GM12878 (cell line): Measurements from ENCODE around the gene CARD9. TPM values are rescaled to one million over a fixed set of nuclear protein-coding genes. Genes with fewer than 3 reads are reported as not detected.

Source experiments
- ATAC-seq: fragments of 200-7000 bp; cut with Tn5 transposase; 3 replicates; pipeline ENCODE4 v1.9.1; 2020; ENCODE audit warnings: mild to moderate bottlenecking, moderate library complexity
- BruUV-seq: library from RNA; stranded (reverse); fragments of 400-500 nt; replicated peaks from 2 replicates; lab custom pipeline; 2021; lab: Mats Ljungman, UMichigan
- CTCF ChIA-PET: fragments of 300-600 bp; sonication (Branson Sonifier 250); formaldehyde crosslinking; extraction: SDS; loops from one replicate; lab custom pipeline; 2021; ENCODE audit warnings: inconsistent platforms; lab: Yijun Ruan, JAX
- POLR2A ChIA-PET: fragments of 350-600 bp; formaldehyde crosslinking; extraction: SDS; loops from one replicate; lab custom pipeline; 2021; ENCODE audit warnings: inconsistent platforms; lab: Charles Lee
- RAD21 ChIA-PET: fragments of 300-600 bp; sonication (Branson Sonifier 250); formaldehyde crosslinking; loops from one replicate; lab custom pipeline; 2023; ENCODE audit warnings: antibody characterized with exemption; ENCODE audit not compliant: unreplicated experiment; lab: Charles Lee
- SMC1A ChIA-PET: fragments of 300-600 bp; sonication (Branson Sonifier 250); formaldehyde crosslinking; loops from one replicate; lab custom pipeline; 2023; ENCODE audit not compliant: unreplicated experiment, uncharacterized antibody; lab: Charles Lee
- DNase-seq: peaks from one replicate; pipeline ENCODE4 v3.0.0-alpha.2; 2011; ENCODE audit warnings: low read depth, low spot score
- FAIRE-seq: peaks from 3 replicates; lab custom pipeline; 2011; peaks lifted over from hg19 to GRCh38; lab: Jason Lieb, UNC
- H2AFZ ChIP-seq: 2 replicates; pipeline ENCODE4 v1.6.0; 2011; ENCODE audit warnings: low read depth, low read length, control low read depth; ENCODE audit not compliant: control insufficient read depth
- H3K27ac ChIP-seq: 2 replicates; pipeline ENCODE4 v1.5.1; 2011; ENCODE audit warnings: control low read depth; ENCODE audit not compliant: control insufficient read depth, insufficient read depth
- H3K27me3 ChIP-seq, 2 experiments: replicated peaks in 1 of 2; 2 replicates each; pipeline versions ENCODE4 v1.6.0 to v1.6.1; 2011; ENCODE audit warnings: low read length in 1 of 2; ENCODE audit not compliant: control insufficient read depth in 2 of 2, insufficient read depth in 2 of 2
- H3K36me3 ChIP-seq, 2 experiments: 2 replicates each; pipeline ENCODE4 v1.5.1; 2011; ENCODE audit warnings: low read length in 1 of 2; ENCODE audit not compliant: control insufficient read depth in 2 of 2, insufficient read depth in 2 of 2
- H3K4me1 ChIP-seq: 2 replicates; pipeline ENCODE4 v1.6.1; 2011; ENCODE audit warnings: mild to moderate bottlenecking, low read length, moderate library complexity, mixed read lengths; ENCODE audit not compliant: control insufficient read depth, insufficient read depth
- H3K4me2 ChIP-seq: 2 replicates; pipeline ENCODE4 v1.6.0; 2011; ENCODE audit warnings: control low read depth; ENCODE audit not compliant: control insufficient read depth, insufficient read depth
- H3K4me3 ChIP-seq: fragments of 200-600 bp; sonication (generic); 2 replicates; pipeline ENCODE4 v1.5.1; 2016
- H3K79me2 ChIP-seq: 2 replicates; pipeline ENCODE4 v1.6.0; 2011; ENCODE audit warnings: low read length; ENCODE audit not compliant: control insufficient read depth, insufficient read depth
- H3K9ac ChIP-seq: 2 replicates; pipeline ENCODE4 v1.8.0; 2011; ENCODE audit warnings: low read length, control low read depth, mixed read lengths; ENCODE audit not compliant: control insufficient read depth, insufficient read depth
- H3K9me3 ChIP-seq: replicated peaks from 3 replicates; pipeline ENCODE4 v1.5.1; 2011; ENCODE audit warnings: mild to moderate bottlenecking, low read length; ENCODE audit not compliant: control insufficient read depth, insufficient read depth
- H4K20me1 ChIP-seq: 2 replicates; pipeline ENCODE4 v1.6.0; 2011; ENCODE audit not compliant: control insufficient read depth, insufficient read depth
- BMI1 ChIP-seq: fragments of 450-650 bp; IDR thresholded peaks from 2 replicates; pipeline ENCODE4 v1.6.1; 2016; ENCODE audit warnings: mild to moderate bottlenecking, moderate library complexity, borderline replicate concordance
- HDAC6 ChIP-seq: fragments of 200-600 bp; sonication (generic); IDR thresholded peaks from one replicate; pipeline ENCODE4 v1.8.0; 2017; ENCODE audit warnings: antibody characterized with exemption; ENCODE audit not compliant: unreplicated experiment
- KLF5 ChIP-seq: fragments of 450-650 bp; IDR thresholded peaks from 2 replicates; pipeline ENCODE4 v1.6.1; 2014; ENCODE audit warnings: mild to moderate bottlenecking; ENCODE audit not compliant: partially characterized antibody
- PRDM15 ChIP-seq: fragments of 450-650 bp; formaldehyde crosslinking; IDR thresholded peaks from 2 replicates; pipeline ENCODE4 v1.4.0; 2020; ENCODE audit warnings: mild to moderate bottlenecking, moderate library complexity
- RCOR1 ChIP-seq: conservative IDR thresholded peaks from 2 replicates; pipeline ENCODE4 v1.6.1; 2012; ENCODE audit warnings: low read depth, low read length, improper control_type of control experiment
- RELA ChIP-seq: fragments of 450-650 bp; IDR thresholded peaks from 2 replicates; pipeline ENCODE4 v1.8.0; 2014; ENCODE audit warnings: borderline replicate concordance; ENCODE audit not compliant: partially characterized antibody
- RELB ChIP-seq: fragments of 450-650 bp; IDR thresholded peaks from 2 replicates; pipeline ENCODE4 v1.6.1; 2017; ENCODE audit warnings: low read depth, mild to moderate bottlenecking, moderate library complexity
- SMAD1 ChIP-seq: fragments of 450-650 bp; IDR thresholded peaks from 2 replicates; pipeline ENCODE4 v1.6.1; 2018; ENCODE audit warnings: mild to moderate bottlenecking, low read depth; ENCODE audit not compliant: partially characterized antibody
- SRF ChIP-seq, 2 experiments: IDR thresholded peaks; 2 replicates each; pipeline ENCODE4 v1.6.1; 2011; ENCODE audit warnings: low read depth in 2 of 2, low read length in 2 of 2, mild to moderate bottlenecking in 1 of 2, moderate library complexity in 1 of 2
- WGBS: methylation state at CpG from one replicate; pipeline ENCODE4 v1.1.6; 2016; ENCODE audit warnings: low lambda C conversion rate; ENCODE audit not compliant: insufficient replicate concordance, insufficient coverage; ENCODE audit errors: missing lambda C conversion rate; 5-methylcytosine and 5-hydroxymethylcytosine counted together
- in situ Hi-C: fragments of 300-500 bp; cut with MboI; formaldehyde crosslinking; loops from 9 replicates; pipeline ENCODE4 v1.14.3; 2018; ENCODE audit warnings: mixed read lengths
- intact Hi-C: fragments of 100-400 bp; cut with micrococcal nuclease; formaldehyde crosslinking; loops from one replicate; pipeline ENCODE4 v1.14.2; 2022; ENCODE audit not compliant: unreplicated experiment
- polyA plus RNA-seq, 11 experiments: library from polyadenylated mRNA; depleted of rRNA in 4 of 11; unstranded in 6 of 11; stranded (reverse) in 5 of 11; fragments of >200 nt; fragmentation: Nextera tagmentation in 4 of 11; fragmentation: Illumina TruSeq in 1 of 11; extraction: Ambion mirVana in 4 of 11; extraction: Trizol in 1 of 11; gene quantifications; 1 replicate in 1 of 11; 2 replicates in 10 of 11; pipeline versions ENCODE4 v1.2.1 to v1.2.3, GENCODE V29; 2011 to 2016; ENCODE audit warnings: inconsistent platforms in 2 of 11, missing spikeins in 2 of 11, low read depth in 1 of 11
- total RNA-seq, 4 experiments: library from RNA; depleted of rRNA in 3 of 4; stranded (reverse); fragments of >200 nt in 3 of 4; fragmentation: Illumina TruSeq in 1 of 4; extraction: Trizol in 1 of 4; gene quantifications; 2 replicates each; pipeline versions ENCODE4 v1.2.1 to v1.2.3, GENCODE V29; 2013 to 2021
- TF ChIP-seq, protein P1 (sequence below): IDR thresholded peaks from 2 replicates; pipeline ENCODE4 v1.6.1; 2011; ENCODE audit warnings: borderline replicate concordance, low read depth, mild to moderate bottlenecking, moderate library complexity, mixed read lengths, low read length; ENCODE audit not compliant: insufficient read depth; ENCODE audit errors: extremely low read length
- TF ChIP-seq, protein P2 (sequence below): IDR thresholded peaks from 2 replicates; pipeline ENCODE4 v1.6.1; 2011; ENCODE audit warnings: low read depth, low read length, improper control_type of control experiment, borderline replicate concordance
- TF ChIP-seq, protein P3 (sequence below): IDR thresholded peaks from 2 replicates; pipeline ENCODE4 v1.6.1; 2012; ENCODE audit warnings: low read length, inconsistent platforms
- TF ChIP-seq, protein P4 (sequence below): IDR thresholded peaks from 2 replicates; pipeline ENCODE4 v1.6.1; 2011; ENCODE audit warnings: borderline replicate concordance, low read depth, mild to moderate bottlenecking, moderate library complexity, low read length; ENCODE audit not compliant: insufficient read depth, poor library complexity, severe bottlenecking

CARD9 gene
- total and polyA plus RNA-seq, 10 of the 15 experiments (the other 5 are each of a cell fraction or from before 2014, with no cell fraction given), result 0.11 to 4.9 (median 1.8) TPM; not detected in 1

DNA sequence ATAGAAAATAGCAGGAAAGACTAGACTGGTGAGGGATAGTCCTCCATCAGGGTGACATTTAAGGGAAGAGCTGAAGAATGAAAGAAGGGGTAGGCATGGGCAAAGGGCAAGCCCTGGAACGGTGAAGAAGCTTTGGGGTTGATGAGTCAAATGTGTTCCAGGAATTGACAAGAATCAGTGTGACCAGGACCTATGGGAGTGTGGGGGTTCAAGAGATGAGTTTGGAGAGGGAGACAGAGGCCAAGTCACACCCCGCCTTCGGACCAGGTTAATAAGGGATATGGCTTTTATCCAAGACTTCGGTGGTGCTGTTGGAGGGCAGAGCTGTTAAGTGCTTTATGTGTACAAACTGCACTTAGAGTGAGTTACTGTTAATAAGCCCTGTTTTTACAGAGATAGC is 37.9 kb upstream of the CARD9 start:
- H2AFZ ChIP-seq, result no peak overlapping the region
- no peak for DNase-seq
- ChIA-PET SMC1A (no interaction called here), CTCF (no interaction called here), POLR2A (no interaction called here), RAD21 (no interaction called here)
- 42% methylated on average over 4 of the region's 4 CpGs for WGBS
- in situ Hi-C loops, result no loop called here
- H3K9me3 ChIP-seq, result no peaks in the 10 kb centered on the region
- no peak for ATAC-seq
- H3K27me3 ChIP-seq, result no peaks in the 10 kb centered on the region
- peaks cover 55% of the 10 kb centered on the region for H3K79me2 ChIP-seq
- intact Hi-C loops, result loop anchor here (2.0 kb wide), 1 partner anchor 71 kb away; the partner anchor contains the start of gene SEC16A
- no peaks in the 10 kb centered on the region for H4K20me1 ChIP-seq
- peak overlapping the region; percentile 92; the same call in 1 of the 2 replicates for H3K27ac ChIP-seq
- peaks cover 16% of the 10 kb centered on the region for H3K4me1 ChIP-seq
- peak overlapping the region; percentile 91 for H3K9ac ChIP-seq
- BruUV-seq, result TSS peak; percentile 83
- peaks cover 18 to 21% of the 10 kb centered on the region in 2 experiments; a peak in 3 of 4 replicates for H3K36me3 ChIP-seq
- H3K4me3 ChIP-seq, result peak overlapping the region; percentile 96
- peak overlapping the region; percentile 46 for H3K4me2 ChIP-seq
- no peak for FAIRE-seq
- TF ChIP-seq, protein P1, sequence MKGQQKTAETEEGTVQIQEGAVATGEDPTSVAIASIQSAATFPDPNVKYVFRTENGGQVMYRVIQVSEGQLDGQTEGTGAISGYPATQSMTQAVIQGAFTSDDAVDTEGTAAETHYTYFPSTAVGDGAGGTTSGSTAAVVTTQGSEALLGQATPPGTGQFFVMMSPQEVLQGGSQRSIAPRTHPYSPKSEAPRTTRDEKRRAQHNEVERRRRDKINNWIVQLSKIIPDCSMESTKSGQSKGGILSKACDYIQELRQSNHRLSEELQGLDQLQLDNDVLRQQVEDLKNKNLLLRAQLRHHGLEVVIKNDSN, result no peak
- TF ChIP-seq SMAD1 (no peak), KLF5 (no peak), RELB (no peak), PRDM15 (CRISPR knock-in tag) (no peak), SRF (IDR thresholded peaks at IDR 0.05; ENCODE audit: low read depth in 2 of 2, low read length in 2 of 2) (no peak), HDAC6 (no peak), RCOR1 (no peak), BMI1 (no peak), RELA (no peak)
- TF ChIP-seq, protein P2, sequence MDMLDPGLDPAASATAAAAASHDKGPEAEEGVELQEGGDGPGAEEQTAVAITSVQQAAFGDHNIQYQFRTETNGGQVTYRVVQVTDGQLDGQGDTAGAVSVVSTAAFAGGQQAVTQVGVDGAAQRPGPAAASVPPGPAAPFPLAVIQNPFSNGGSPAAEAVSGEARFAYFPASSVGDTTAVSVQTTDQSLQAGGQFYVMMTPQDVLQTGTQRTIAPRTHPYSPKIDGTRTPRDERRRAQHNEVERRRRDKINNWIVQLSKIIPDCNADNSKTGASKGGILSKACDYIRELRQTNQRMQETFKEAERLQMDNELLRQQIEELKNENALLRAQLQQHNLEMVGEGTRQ, result no peak
- TF ChIP-seq, protein P3, sequence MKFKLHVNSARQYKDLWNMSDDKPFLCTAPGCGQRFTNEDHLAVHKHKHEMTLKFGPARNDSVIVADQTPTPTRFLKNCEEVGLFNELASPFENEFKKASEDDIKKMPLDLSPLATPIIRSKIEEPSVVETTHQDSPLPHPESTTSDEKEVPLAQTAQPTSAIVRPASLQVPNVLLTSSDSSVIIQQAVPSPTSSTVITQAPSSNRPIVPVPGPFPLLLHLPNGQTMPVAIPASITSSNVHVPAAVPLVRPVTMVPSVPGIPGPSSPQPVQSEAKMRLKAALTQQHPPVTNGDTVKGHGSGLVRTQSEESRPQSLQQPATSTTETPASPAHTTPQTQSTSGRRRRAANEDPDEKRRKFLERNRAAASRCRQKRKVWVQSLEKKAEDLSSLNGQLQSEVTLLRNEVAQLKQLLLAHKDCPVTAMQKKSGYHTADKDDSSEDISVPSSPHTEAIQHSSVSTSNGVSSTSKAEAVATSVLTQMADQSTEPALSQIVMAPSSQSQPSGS, result no peak
- TF ChIP-seq, protein P4, sequence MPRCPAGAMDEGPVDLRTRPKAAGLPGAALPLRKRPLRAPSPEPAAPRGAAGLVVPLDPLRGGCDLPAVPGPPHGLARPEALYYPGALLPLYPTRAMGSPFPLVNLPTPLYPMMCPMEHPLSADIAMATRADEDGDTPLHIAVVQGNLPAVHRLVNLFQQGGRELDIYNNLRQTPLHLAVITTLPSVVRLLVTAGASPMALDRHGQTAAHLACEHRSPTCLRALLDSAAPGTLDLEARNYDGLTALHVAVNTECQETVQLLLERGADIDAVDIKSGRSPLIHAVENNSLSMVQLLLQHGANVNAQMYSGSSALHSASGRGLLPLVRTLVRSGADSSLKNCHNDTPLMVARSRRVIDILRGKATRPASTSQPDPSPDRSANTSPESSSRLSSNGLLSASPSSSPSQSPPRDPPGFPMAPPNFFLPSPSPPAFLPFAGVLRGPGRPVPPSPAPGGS, result no peak
